DMS153 treated with DMSO at 0.1 percent for 48 hours (cell line): ENCODE data around the gene CPSF3.

Source experiments
- DNase-seq: peaks from one replicate; lab custom pipeline; 2025; ENCODE audit not compliant: unreplicated experiment; lab: John Stamatoyannopoulos, UW

The CPSF3 gene

GRCh38 chr2:9416962-9417316 lies 6.5 kb upstream of the CPSF3 start:
- no peak for DNase-seq

- no peak for DNase-seq
Measured at GRCh38 chr2:9417725-9418124, 5.7 kb upstream of the CPSF3 start.

- DNase-seq, result no peak
Measured at GRCh38 chr2:9418746-9419145, 4.7 kb upstream of the CPSF3 start.

- DNase-seq, result no peak
Measured at GRCh38 chr2:9419541-9419940, 3.9 kb upstream of the CPSF3 start.

GRCh38 chr2:9420495-9420894 lies 3.0 kb upstream of the CPSF3 start:
- no peak for DNase-seq

- peak; percentile 23 for DNase-seq
Measured at GRCh38 chr2:9422321-9423099, 944 bp upstream of the CPSF3 start.

- no peak for DNase-seq
Measured at GRCh38 chr2:9423922-9424272, 443 bp downstream of the CPSF3 start.

- DNase-seq, result no peak
Measured at GRCh38 chr2:9424447-9425164, 1.2 kb downstream of the CPSF3 start.

GRCh38 chr2:9428965-9429577 lies 5.6 kb downstream of the CPSF3 start:
- DNase-seq, result no peak

- no peak for DNase-seq
Measured at GRCh38 chr2:9430316-9431293, 7.2 kb downstream of the CPSF3 start.

- no peak for DNase-seq
Measured at GRCh38 chr2:9434489-9434888, 11.0 kb downstream of the CPSF3 start.

- DNase-seq, result no peak
Measured at GRCh38 chr2:9439536-9439935, 16.1 kb downstream of the CPSF3 start.

GRCh38 chr2:9440058-9440727 lies 16.7 kb downstream of the CPSF3 start:
- DNase-seq, result no peak

- DNase-seq, result no peak
Measured at GRCh38 chr2:9441556-9441955, 18.1 kb downstream of the CPSF3 start.

- DNase-seq, result no peak
Measured at GRCh38 chr2:9443526-9443925, 20.1 kb downstream of the CPSF3 start.

- DNase-seq, result no peak
Measured at GRCh38 chr2:9445089-9445488, 21.6 kb downstream of the CPSF3 start.

GRCh38 chr2:9451231-9451630 lies 27.8 kb downstream of the CPSF3 start:
- DNase-seq, result no peak

- DNase-seq, result no peak
Measured at GRCh38 chr2:9460441-9461017, 37.1 kb downstream of the CPSF3 start.

GRCh38 chr2:9461079-9461478 lies 37.6 kb downstream of the CPSF3 start:
- DNase-seq, result no peak

- no peak for DNase-seq
Measured at GRCh38 chr2:9462313-9462712, 38.9 kb downstream of the CPSF3 start.
